ENCODE data around the gene KIAA0319L. TPM values are rescaled to one million over a fixed set of nuclear protein-coding genes. Genes with fewer than 3 reads are reported as not detected.

Gene KIAA0319L
- polyA plus RNA-seq, 1 donor (not counting 4 experiments of a cell fraction or from before 2014, with no cell fraction given): 23.8 TPM

DNA sequence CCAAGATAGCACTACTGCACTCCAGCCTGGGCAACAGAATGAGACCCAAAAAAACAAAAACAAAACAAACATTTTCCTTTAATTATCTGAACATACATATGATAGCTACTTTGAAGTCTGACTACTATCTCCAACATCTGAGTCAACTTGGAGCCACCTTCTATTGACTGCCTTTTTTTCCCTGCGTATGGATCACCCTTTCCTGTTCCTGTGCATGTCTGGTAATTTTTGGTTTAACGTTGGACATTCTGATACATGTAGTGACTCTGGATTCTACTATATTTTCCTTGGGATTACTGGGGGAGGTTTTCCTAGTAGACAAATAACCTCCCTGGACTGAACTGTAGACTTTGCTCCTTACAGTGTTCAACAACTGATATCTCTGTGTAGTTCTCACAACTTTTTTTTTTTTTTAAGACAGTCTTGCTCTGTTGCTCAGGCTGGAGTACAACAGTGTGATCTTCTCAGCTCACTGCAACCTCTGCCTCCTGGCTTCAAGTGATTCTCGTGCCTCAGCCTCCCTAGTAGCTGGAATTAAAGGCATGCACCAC, 70.3 kb downstream of the KIAA0319L start:
- H3K9me3 ChIP-seq (ENCODE audit: control insufficient read depth, low read depth, low read length): no peaks in the 10 kb centered on the region
- dilution Hi-C loops (cut with MboI; ENCODE audit: extremely low pct_ligation_motif_present, low sequenced_read_pairs): no loop called here
- no peaks in the 10 kb centered on the region for H4K20me1 ChIP-seq (ENCODE audit: control insufficient read depth, extremely low read depth, insufficient read depth, low read length)
- no peaks in the 10 kb centered on the region for H3K27me3 ChIP-seq (ENCODE audit: control insufficient read depth, extremely low read depth, insufficient read depth, low read length)
- no peaks in the 10 kb centered on the region for H3K79me2 ChIP-seq (ENCODE audit: control insufficient read depth, insufficient read depth, low read length)
- DNase-seq (ENCODE audit: low read depth, low spot score) (no peak), FAIRE-seq (no peak)
- no peak overlapping the region for H3K9ac ChIP-seq (ENCODE audit: control insufficient read depth, extremely low read depth, insufficient read depth, low read length)
- H2AFZ ChIP-seq (ENCODE audit: control insufficient read depth, low read length): no peak overlapping the region
- no peaks in the 10 kb centered on the region for H3K9me1 ChIP-seq (ENCODE audit: control insufficient read depth, extremely low read depth, insufficient read depth, low read length)
- H3K27ac ChIP-seq (ENCODE audit: control insufficient read depth, insufficient read depth, low read length): no peak overlapping the region
- no peak for TF ChIP-seq EZH2 (IDR thresholded peaks at IDR 0.05; ENCODE audit: low read length)
- TF ChIP-seq, protein P1, sequence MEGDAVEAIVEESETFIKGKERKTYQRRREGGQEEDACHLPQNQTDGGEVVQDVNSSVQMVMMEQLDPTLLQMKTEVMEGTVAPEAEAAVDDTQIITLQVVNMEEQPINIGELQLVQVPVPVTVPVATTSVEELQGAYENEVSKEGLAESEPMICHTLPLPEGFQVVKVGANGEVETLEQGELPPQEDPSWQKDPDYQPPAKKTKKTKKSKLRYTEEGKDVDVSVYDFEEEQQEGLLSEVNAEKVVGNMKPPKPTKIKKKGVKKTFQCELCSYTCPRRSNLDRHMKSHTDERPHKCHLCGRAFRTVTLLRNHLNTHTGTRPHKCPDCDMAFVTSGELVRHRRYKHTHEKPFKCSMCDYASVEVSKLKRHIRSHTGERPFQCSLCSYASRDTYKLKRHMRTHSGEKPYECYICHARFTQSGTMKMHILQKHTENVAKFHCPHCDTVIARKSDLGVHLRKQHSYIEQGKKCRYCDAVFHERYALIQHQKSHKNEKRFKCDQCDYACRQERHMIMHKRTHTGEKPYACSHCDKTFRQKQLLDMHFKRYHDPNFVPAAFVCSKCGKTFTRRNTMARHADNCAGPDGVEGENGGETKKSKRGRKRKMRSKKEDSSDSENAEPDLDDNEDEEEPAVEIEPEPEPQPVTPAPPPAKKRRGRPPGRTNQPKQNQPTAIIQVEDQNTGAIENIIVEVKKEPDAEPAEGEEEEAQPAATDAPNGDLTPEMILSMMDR (optimal IDR thresholded peaks at IDR 0.05 in 1 of 3, IDR thresholded peaks at IDR 0.05 in 1 of 3, conservative IDR thresholded peaks at IDR 0.05 in 1 of 3; ENCODE audit: extremely low read depth in 1 of 3, insufficient read depth in 2 of 3, low read length in 3 of 3): no peak
- no peak overlapping the region for H3K4me3 ChIP-seq (ENCODE audit: control insufficient read depth in 2 of 3, extremely low read depth in 1 of 3, insufficient read depth in 2 of 3, low read depth in 1 of 3, low read length in 3 of 3)
- no peaks in the 10 kb centered on the region for H3K36me3 ChIP-seq (ENCODE audit: control insufficient read depth in 2 of 2, extremely low read depth in 1 of 2, insufficient read depth in 2 of 2, low read length in 2 of 2)
- no peaks in the 10 kb centered on the region for H3K4me1 ChIP-seq (ENCODE audit: control insufficient read depth, extremely low read depth, insufficient read depth, low read length)
- H3K4me2 ChIP-seq (ENCODE audit: control insufficient read depth, extremely low read depth, insufficient read depth, low read depth, low read length): no peak overlapping the region

DNA sequence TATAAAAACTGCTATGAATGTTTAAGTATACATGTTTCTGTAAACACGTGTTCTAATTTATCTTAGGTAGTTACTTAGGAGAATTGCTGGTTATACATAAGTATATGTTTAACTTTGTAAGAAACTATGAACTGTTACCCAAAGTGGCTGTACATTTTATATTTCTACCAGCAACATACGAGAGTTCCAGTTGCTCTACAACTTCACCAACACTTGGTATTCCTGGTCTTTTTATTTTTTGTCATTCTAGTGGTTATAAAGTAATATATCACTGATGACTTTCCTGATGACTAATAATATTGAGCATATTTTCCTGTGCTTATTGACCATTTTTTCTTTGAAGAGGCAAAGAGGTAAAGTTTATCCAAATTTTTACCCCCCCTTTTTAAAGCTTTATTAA, 76.0 kb downstream of the KIAA0319L start:
- Histone ChIP-seq H3K4me2 (ENCODE audit: control insufficient read depth, extremely low read depth, insufficient read depth, low read depth, low read length) (no peak overlapping the region), H3K79me2 (ENCODE audit: control insufficient read depth, insufficient read depth, low read length) (no peaks in the 10 kb centered on the region), H3K27me3 (ENCODE audit: control insufficient read depth, extremely low read depth, insufficient read depth, low read length) (no peaks in the 10 kb centered on the region), H3K27ac (ENCODE audit: control insufficient read depth, insufficient read depth, low read length) (no peak overlapping the region), H3K9me3 (ENCODE audit: control insufficient read depth, low read depth, low read length) (no peaks in the 10 kb centered on the region), H3K4me3 (ENCODE audit: control insufficient read depth in 2 of 3, extremely low read depth in 1 of 3, insufficient read depth in 2 of 3, low read depth in 1 of 3, low read length in 3 of 3) (no peak overlapping the region), H3K4me1 (ENCODE audit: control insufficient read depth, extremely low read depth, insufficient read depth, low read length) (no peaks in the 10 kb centered on the region), H4K20me1 (ENCODE audit: control insufficient read depth, extremely low read depth, insufficient read depth, low read length) (no peaks in the 10 kb centered on the region), H3K36me3 (ENCODE audit: control insufficient read depth in 2 of 2, extremely low read depth in 1 of 2, insufficient read depth in 2 of 2, low read length in 2 of 2) (peaks cover 0 to 2% of the 10 kb centered on the region in 2 experiments), H3K9me1 (ENCODE audit: control insufficient read depth, extremely low read depth, insufficient read depth, low read length) (no peaks in the 10 kb centered on the region), H3K9ac (ENCODE audit: control insufficient read depth, extremely low read depth, insufficient read depth, low read length) (no peak overlapping the region), H2AFZ (ENCODE audit: control insufficient read depth, low read length) (no peak overlapping the region)
- DNase-seq (ENCODE audit: low read depth, low spot score) (no peak), FAIRE-seq (no peak)
- TF ChIP-seq, protein P1 (optimal IDR thresholded peaks at IDR 0.05 in 1 of 3, IDR thresholded peaks at IDR 0.05 in 1 of 3, conservative IDR thresholded peaks at IDR 0.05 in 1 of 3; ENCODE audit: extremely low read depth in 1 of 3, insufficient read depth in 2 of 3, low read length in 3 of 3): no peak
- TF ChIP-seq EZH2 (IDR thresholded peaks at IDR 0.05; ENCODE audit: low read length): no peak
- dilution Hi-C loops (cut with MboI; ENCODE audit: extremely low pct_ligation_motif_present, low sequenced_read_pairs): no loop called here

Measured in keratinocyte (primary cell).